PFSK-1 (cell line): ENCODE data around the gene SYT3. TPM values are rescaled to one million over a fixed set of nuclear protein-coding genes. Genes with fewer than 3 reads are reported as not detected.

ENCODE experiments used
- FOXP2 ChIP-seq: optimal IDR thresholded peaks from 2 replicates; pipeline ENCODE3; 2011; ENCODE audit warnings: borderline replicate concordance, control low read depth, inconsistent platforms; ENCODE audit not compliant: insufficient read depth; ENCODE audit errors: extremely low read length, extremely low read depth
- POLR2AphosphoS5 ChIP-seq: IDR thresholded peaks from 2 replicates; pipeline ENCODE4 v1.6.1; 2012; ENCODE audit warnings: low read depth, mild to moderate bottlenecking, control low read depth, low read length, moderate library complexity
- SIN3A ChIP-seq: IDR thresholded peaks from 2 replicates; pipeline ENCODE4 v1.6.1; 2012; ENCODE audit warnings: mild to moderate bottlenecking, low read length, moderate library complexity, borderline replicate concordance; ENCODE audit not compliant: insufficient read depth
- TAF1 ChIP-seq: IDR thresholded peaks from 2 replicates; pipeline ENCODE4 v1.6.1; 2012; ENCODE audit warnings: low read length, control low read depth, borderline replicate concordance; ENCODE audit not compliant: insufficient read depth
- polyA plus RNA-seq: library from polyadenylated mRNA; unstranded; fragments of >200 nt; gene quantifications from one replicate; pipeline ENCODE4 v1.2.1, GENCODE V29; 2012; ENCODE audit warnings: low read depth, missing spikeins; ENCODE audit not compliant: insufficient read length
- TF ChIP-seq, protein P1 (sequence below), 2 experiments: IDR thresholded peaks; 2 replicates each; pipeline versions ENCODE4 v1.6.1 to v1.8.0; 2011 to 2012; ENCODE audit warnings: low read depth in 2 of 2, low read length in 2 of 2, control low read depth in 1 of 2, inconsistent platforms in 1 of 2, mild to moderate bottlenecking in 1 of 2, moderate library complexity in 1 of 2; ENCODE audit not compliant: insufficient read depth in 1 of 2

Gene SYT3
- polyA plus RNA-seq: not detected

DNA sequence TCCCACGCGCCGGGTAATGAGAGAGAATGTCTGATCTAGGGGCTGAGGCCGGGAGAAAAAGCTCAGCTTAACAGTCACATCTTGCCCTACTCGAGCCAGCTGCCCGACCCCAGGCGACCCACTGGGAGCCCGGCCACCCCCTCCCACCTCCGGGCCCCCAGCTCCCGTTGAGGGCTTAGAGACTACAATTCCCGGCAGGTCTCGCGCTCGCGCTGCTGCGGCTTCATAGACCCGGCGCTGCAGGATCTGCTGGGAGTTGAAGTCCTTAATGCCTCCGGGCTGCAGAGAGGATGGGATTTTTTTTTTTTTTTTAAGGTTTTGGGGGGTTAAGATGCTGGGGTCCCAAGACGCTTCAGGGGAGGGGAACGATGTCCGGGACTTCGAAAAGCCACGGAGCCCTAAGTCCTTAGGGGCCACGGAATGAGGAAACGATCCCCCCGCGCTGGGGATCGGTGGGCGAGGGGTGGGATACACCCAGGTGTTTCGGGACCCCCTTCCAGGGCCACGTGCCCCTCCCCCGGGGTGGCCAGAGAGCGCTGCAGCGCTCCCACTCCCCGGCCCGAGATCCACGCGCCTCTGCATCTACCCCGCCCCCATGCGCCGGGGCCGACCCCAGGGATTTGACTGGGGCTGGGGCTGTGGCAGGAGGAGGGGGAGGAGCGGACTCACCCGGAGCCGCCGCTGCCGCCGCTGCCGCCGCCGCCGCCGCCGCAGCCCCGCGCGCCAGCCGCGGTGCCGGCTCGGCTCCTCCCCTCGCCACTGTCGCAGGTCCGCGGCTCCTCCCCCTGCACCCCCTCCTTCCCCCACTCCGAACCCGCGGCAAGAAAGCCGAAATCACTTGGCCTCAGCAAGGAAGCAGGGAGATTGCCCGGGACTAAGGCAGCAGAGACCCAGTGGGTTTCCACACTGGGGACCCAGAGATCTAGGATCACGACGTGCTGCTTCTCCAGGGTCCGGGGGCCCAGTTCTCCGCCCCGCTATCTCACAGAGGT is at the start of gene SYT3:
SYT3 (minus strand) TSS at position 761 of the 992 bp plus-strand sequence. CDS start 2,470 bp downstream, outside the sequence.
- TF ChIP-seq POLR2AphosphoS5: no peak
- no peak for TF ChIP-seq FOXP2
- TF ChIP-seq, protein P1, sequence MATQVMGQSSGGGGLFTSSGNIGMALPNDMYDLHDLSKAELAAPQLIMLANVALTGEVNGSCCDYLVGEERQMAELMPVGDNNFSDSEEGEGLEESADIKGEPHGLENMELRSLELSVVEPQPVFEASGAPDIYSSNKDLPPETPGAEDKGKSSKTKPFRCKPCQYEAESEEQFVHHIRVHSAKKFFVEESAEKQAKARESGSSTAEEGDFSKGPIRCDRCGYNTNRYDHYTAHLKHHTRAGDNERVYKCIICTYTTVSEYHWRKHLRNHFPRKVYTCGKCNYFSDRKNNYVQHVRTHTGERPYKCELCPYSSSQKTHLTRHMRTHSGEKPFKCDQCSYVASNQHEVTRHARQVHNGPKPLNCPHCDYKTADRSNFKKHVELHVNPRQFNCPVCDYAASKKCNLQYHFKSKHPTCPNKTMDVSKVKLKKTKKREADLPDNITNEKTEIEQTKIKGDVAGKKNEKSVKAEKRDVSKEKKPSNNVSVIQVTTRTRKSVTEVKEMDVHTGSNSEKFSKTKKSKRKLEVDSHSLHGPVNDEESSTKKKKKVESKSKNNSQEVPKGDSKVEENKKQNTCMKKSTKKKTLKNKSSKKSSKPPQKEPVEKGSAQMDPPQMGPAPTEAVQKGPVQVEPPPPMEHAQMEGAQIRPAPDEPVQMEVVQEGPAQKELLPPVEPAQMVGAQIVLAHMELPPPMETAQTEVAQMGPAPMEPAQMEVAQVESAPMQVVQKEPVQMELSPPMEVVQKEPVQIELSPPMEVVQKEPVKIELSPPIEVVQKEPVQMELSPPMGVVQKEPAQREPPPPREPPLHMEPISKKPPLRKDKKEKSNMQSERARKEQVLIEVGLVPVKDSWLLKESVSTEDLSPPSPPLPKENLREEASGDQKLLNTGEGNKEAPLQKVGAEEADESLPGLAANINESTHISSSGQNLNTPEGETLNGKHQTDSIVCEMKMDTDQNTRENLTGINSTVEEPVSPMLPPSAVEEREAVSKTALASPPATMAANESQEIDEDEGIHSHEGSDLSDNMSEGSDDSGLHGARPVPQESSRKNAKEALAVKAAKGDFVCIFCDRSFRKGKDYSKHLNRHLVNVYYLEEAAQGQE (IDR thresholded peaks at IDR 0.05; ENCODE audit: insufficient read depth in 1 of 2, low read depth in 2 of 2, low read length in 2 of 2): no peak
- no peak for TF ChIP-seq TAF1
- TF ChIP-seq SIN3A: no peak

GRCh38 chr19:50688766-50689165 is 49.1 kb upstream of the SYT3 start:
- TF ChIP-seq, protein P1 (IDR thresholded peaks at IDR 0.05; ENCODE audit: insufficient read depth in 1 of 2, low read depth in 2 of 2, low read length in 2 of 2): no peak
- TF ChIP-seq FOXP2 (no peak), POLR2AphosphoS5 (no peak), SIN3A (no peak), TAF1 (no peak)

DNA sequence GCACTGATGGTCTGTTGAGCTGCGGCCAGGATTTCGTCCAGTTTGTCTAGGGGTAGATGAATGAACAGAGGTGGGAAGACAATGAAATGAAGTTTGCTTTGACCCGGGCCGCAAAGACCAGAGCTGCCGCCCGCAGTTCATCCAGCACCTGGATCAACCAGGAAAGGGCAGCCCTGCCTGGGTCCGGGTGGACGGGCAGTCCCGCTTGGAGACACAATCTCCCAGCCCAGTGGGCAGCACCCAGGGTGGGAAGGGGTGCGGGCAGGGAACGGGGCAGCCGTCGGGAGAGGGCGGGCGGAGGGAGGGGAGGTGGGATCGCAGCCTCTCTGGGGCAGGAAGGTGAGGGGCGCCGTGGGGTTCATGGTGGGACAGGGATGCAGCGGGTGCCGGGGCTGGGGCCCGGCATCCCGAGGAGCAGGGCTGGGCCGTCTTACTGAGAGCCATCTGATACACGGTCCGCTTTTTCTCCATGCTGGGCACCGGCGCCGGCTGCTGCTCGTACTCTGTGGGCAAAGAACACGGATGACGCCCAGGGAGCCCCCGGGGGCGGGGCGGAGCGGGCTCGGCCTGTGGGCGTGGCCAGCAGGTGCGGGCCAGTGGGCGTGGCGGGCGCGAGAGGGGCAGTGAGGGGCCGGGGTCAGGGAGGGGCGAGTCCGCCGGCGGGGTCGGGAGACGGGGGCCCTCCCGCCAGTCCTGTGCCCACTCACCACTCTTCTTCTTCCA is 46.8 kb upstream of the SYT3 start:
- TF ChIP-seq POLR2AphosphoS5 (no peak), SIN3A (no peak), FOXP2 (no peak), TAF1 (no peak)
- TF ChIP-seq, protein P1 (IDR thresholded peaks at IDR 0.05; ENCODE audit: insufficient read depth in 1 of 2, low read depth in 2 of 2, low read length in 2 of 2): no peak

DNA sequence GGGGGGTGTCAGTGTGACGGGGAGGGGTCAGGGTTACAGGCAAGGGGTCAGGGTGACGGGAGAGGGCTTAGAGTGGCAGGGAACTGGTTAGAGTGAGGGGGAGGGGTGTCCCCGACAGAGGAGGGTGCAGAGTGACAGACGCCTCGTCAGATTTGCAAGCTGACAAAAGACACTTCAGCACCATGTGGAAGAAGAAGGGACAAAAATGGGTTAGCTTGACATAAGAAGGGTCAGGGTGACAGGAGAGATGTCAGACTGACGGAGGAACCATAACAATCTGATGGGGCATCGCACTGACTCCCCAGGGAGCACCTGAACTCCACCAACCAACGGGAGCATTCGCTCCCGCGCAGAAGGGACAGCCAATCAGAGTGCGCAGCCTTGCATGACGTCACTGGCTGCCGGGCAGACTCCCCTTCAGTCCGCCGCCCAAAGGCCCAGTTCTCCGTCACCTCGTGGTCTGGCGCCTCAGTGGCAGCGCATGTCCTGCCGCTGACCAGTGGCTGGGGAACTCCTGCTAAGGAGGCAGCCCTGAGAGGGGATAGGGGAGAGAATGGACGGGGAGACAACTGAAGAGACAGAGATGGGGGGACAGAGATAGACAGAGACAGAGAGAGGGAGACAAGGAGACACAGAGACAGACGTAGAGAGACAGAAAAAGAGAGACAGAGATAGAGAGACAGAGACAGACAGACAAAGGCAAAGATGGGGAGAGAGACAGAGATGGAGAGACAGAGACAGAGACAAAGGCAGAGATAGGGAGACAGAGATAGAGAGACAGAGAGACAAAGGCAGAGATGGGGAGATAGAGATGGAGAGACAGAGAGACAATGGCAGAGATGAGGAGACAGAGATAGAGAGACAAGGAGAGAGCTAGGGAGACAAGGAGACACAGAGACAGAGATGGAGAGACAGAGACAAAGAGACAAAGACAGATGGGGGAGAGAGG is 39.8 kb upstream of the SYT3 start:
- TF ChIP-seq TAF1: no peak
- TF ChIP-seq, protein P1 (IDR thresholded peaks at IDR 0.05; ENCODE audit: insufficient read depth in 1 of 2, low read depth in 2 of 2, low read length in 2 of 2): no peak
- TF ChIP-seq POLR2AphosphoS5: no peak
- TF ChIP-seq SIN3A: no peak
- TF ChIP-seq FOXP2: no peak
